Measurements from ENCODE around the gene WDPCP. TPM values are rescaled to one million over a fixed set of nuclear protein-coding genes. Genes with fewer than 3 reads are reported as not detected.

WDPCP gene
- total and polyA plus RNA-seq, 2 experiments from 2014 or later = 8.8 to 20.4 TPM

DNA sequence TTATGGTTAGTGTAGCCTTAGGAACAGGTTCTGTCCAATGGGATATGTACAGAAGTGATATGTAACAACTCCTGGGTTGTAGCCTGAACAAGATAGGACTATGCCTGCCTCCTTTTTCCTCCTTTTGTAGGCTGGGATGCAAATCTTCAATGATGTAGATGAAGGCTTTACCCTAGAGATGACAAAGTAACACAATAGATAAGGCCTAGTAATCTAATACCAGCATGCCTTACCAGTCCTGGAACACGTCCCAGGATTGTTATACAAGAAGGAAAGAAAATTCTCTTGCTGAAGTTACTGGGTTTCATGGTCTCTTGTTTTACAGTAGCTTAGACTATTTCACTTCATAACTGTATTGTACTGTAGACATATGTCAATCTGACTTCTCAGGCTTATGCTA is 345.5 kb downstream of the WDPCP start:
- peaks cover 15% of the 10 kb centered on the region for H3K4me1 ChIP-seq (ENCODE audit: insufficient read depth)
- H3K36me3 ChIP-seq (ENCODE audit: insufficient read depth) = no peaks in the 10 kb centered on the region
- H2AFZ ChIP-seq = no peak overlapping the region
- no peaks in the 10 kb centered on the region for H3K27me3 ChIP-seq (ENCODE audit: insufficient read depth)
- Mint-ChIP-seq H3K27ac (no peak overlapping the region), H3K4me3 (no peak overlapping the region), H3K4me1 (peaks cover 8% of the 10 kb centered on the region; the same call in 2 of the 3 replicates), H3K36me3 (ENCODE audit: low read depth) (no peaks in the 10 kb centered on the region), H3K9me3 (no peaks in the 10 kb centered on the region), H3K27me3 (ENCODE audit: insufficient read depth, low read depth, poor library complexity) (peaks cover 2% of the 10 kb centered on the region)
- no peaks in the 10 kb centered on the region for H3F3A ChIP-seq (replicated peaks; ENCODE audit: low read depth)
- DNase-seq (ENCODE audit: low spot score) (no peak), ATAC-seq (no peak)
- no peak overlapping the region for H3K4me2 ChIP-seq
- no peaks in the 10 kb centered on the region for H4K20me1 ChIP-seq (replicated peaks; ENCODE audit: insufficient read depth)
- no peaks in the 10 kb centered on the region for H3K9me2 ChIP-seq (ENCODE audit: insufficient read depth)
- TF ChIP-seq, protein P1, sequence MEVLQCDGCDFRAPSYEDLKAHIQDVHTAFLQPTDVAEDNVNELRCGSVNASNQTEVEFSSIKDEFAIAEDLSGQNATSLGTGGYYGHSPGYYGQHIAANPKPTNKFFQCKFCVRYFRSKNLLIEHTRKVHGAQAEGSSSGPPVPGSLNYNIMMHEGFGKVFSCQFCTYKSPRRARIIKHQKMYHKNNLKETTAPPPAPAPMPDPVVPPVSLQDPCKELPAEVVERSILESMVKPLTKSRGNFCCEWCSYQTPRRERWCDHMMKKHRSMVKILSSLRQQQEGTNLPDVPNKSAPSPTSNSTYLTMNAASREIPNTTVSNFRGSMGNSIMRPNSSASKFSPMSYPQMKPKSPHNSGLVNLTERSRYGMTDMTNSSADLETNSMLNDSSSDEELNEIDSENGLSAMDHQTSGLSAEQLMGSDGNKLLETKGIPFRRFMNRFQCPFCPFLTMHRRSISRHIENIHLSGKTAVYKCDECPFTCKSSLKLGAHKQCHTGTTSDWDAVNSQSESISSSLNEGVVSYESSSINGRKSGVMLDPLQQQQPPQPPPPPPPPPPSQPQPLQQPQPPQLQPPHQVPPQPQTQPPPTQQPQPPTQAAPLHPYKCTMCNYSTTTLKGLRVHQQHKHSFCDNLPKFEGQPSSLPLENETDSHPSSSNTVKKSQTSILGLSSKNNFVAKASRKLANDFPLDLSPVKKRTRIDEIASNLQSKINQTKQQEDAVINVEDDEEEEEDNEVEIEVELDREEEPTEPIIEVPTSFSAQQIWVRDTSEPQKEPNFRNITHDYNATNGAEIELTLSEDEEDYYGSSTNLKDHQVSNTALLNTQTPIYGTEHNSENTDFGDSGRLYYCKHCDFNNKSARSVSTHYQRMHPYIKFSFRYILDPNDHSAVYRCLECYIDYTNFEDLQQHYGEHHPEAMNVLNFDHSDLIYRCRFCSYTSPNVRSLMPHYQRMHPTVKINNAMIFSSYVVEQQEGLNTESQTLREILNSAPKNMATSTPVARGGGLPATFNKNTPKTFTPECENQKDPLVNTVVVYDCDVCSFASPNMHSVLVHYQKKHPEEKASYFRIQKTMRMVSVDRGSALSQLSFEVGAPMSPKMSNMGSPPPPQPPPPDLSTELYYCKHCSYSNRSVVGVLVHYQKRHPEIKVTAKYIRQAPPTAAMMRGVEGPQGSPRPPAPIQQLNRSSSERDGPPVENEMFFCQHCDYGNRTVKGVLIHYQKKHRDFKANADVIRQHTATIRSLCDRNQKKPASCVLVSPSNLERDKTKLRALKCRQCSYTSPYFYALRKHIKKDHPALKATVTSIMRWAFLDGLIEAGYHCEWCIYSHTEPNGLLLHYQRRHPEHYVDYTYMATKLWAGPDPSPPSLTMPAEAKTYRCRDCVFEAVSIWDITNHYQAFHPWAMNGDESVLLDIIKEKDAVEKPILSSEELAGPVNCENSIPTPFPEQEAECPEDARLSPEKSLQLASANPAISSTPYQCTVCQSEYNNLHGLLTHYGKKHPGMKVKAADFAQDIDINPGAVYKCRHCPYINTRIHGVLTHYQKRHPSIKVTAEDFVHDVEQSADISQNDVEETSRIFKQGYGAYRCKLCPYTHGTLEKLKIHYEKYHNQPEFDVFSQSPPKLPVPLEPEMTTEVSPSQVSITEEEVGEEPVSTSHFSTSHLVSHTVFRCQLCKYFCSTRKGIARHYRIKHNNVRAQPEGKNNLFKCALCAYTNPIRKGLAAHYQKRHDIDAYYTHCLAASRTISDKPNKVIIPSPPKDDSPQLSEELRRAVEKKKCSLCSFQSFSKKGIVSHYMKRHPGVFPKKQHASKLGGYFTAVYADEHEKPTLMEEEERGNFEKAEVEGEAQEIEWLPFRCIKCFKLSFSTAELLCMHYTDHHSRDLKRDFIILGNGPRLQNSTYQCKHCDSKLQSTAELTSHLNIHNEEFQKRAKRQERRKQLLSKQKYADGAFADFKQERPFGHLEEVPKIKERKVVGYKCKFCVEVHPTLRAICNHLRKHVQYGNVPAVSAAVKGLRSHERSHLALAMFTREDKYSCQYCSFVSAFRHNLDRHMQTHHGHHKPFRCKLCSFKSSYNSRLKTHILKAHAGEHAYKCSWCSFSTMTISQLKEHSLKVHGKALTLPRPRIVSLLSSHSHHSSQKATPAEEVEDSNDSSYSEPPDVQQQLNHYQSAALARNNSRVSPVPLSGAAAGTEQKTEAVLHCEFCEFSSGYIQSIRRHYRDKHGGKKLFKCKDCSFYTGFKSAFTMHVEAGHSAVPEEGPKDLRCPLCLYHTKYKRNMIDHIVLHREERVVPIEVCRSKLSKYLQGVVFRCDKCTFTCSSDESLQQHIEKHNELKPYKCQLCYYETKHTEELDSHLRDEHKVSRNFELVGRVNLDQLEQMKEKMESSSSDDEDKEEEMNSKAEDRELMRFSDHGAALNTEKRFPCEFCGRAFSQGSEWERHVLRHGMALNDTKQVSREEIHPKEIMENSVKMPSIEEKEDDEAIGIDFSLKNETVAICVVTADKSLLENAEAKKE (CRISPR knock-in tag; IDR thresholded peaks at IDR 0.05) = no peak
- TF ChIP-seq EZH2phosphoT487 (IDR thresholded peaks at IDR 0.05; ENCODE audit: unreplicated experiment) (no peak), NANOG (IDR thresholded peaks at IDR 0.05; ENCODE audit: borderline replicate concordance) (no peak), CREB1 (CRISPR knock-in tag; IDR thresholded peaks at IDR 0.05; ENCODE audit: low read depth) (no peak), ZNF114 (CRISPR knock-in tag; IDR thresholded peaks at IDR 0.05) (no peak), REST (IDR thresholded peaks at IDR 0.05; ENCODE audit: unreplicated experiment) (no peak), CTCF (conservative IDR thresholded peaks at IDR 0.05; ENCODE audit: low read depth in 2 of 2) (no peak), STAT1 (IDR thresholded peaks at IDR 0.05; ENCODE audit: unreplicated experiment) (no peak)
- H3K4me3 ChIP-seq = no peak overlapping the region
- no peak overlapping the region for H3K27ac ChIP-seq (ENCODE audit: low read depth)
- no peaks in the 10 kb centered on the region for H3K79me2 ChIP-seq (replicated peaks; ENCODE audit: insufficient read depth)
